Type B pancreatic cell (in vitro differentiated cells): ENCODE measurements around the gene ZNF236. TPM values are rescaled to one million over a fixed set of nuclear protein-coding genes. Genes with fewer than 3 reads are reported as not detected.

Source experiments
- DNase-seq: peaks from one replicate; pipeline ENCODE4 v3.0.0; 2021; ENCODE audit warnings: mixed read lengths; ENCODE audit not compliant: unreplicated experiment; ENCODE audit errors: extremely low spot score
- H3K27ac Mint-ChIP-seq: 2 replicates; pipeline ENCODE4 v1.8.0; 2021; ENCODE audit warnings: mild to moderate bottlenecking, mixed read lengths
- H3K27me3 Mint-ChIP-seq: 2 replicates; pipeline ENCODE4 v1.8.0; 2021; ENCODE audit warnings: mixed read lengths
- H3K36me3 Mint-ChIP-seq: 2 replicates; pipeline ENCODE4 v1.8.0; 2021; ENCODE audit warnings: mixed read lengths
- H3K4me1 Mint-ChIP-seq: one replicate; pipeline ENCODE4 v1.8.0; 2021; ENCODE audit warnings: mixed read lengths; ENCODE audit not compliant: unreplicated experiment
- H3K4me3 Mint-ChIP-seq: 2 replicates; pipeline ENCODE4 v1.8.0; 2021; ENCODE audit warnings: mild to moderate bottlenecking, mixed read lengths
- H3K9me3 Mint-ChIP-seq: 2 replicates; pipeline ENCODE4 v1.8.0; 2021; ENCODE audit warnings: mixed read lengths
- total RNA-seq: library from RNA; stranded (reverse); gene quantifications from 2 replicates; pipeline ENCODE4 v1.2.1, GENCODE V29; 2021; ENCODE audit warnings: low replicate concordance
- TF ChIP-seq, protein P1 (sequence below): fragments of 200-600 bp; sonication (generic); conservative IDR thresholded peaks from 2 replicates; pipeline ENCODE4 v1.5.0; 2021; ENCODE audit warnings: antibody characterized with exemption, mild to moderate bottlenecking

The ZNF236 gene
- total RNA-seq, 1 donor from 2014 or later: 20.2 TPM

GRCh38 chr18:76953156-76953555 is 130.8 kb downstream of the ZNF236 start:
- no peaks in the 10 kb centered on the region for H3K27me3 Mint-ChIP-seq
- peaks cover 33% of the 10 kb centered on the region for H3K4me1 Mint-ChIP-seq
- no peak for DNase-seq
- H3K4me3 Mint-ChIP-seq: peak overlapping the region; percentile 39
- peaks cover 36% of the 10 kb centered on the region for H3K36me3 Mint-ChIP-seq
- peak overlapping the region; percentile 54 for H3K27ac Mint-ChIP-seq
- no peaks in the 10 kb centered on the region for H3K9me3 Mint-ChIP-seq
- TF ChIP-seq, protein P1, sequence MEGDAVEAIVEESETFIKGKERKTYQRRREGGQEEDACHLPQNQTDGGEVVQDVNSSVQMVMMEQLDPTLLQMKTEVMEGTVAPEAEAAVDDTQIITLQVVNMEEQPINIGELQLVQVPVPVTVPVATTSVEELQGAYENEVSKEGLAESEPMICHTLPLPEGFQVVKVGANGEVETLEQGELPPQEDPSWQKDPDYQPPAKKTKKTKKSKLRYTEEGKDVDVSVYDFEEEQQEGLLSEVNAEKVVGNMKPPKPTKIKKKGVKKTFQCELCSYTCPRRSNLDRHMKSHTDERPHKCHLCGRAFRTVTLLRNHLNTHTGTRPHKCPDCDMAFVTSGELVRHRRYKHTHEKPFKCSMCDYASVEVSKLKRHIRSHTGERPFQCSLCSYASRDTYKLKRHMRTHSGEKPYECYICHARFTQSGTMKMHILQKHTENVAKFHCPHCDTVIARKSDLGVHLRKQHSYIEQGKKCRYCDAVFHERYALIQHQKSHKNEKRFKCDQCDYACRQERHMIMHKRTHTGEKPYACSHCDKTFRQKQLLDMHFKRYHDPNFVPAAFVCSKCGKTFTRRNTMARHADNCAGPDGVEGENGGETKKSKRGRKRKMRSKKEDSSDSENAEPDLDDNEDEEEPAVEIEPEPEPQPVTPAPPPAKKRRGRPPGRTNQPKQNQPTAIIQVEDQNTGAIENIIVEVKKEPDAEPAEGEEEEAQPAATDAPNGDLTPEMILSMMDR: no peak

DNA sequence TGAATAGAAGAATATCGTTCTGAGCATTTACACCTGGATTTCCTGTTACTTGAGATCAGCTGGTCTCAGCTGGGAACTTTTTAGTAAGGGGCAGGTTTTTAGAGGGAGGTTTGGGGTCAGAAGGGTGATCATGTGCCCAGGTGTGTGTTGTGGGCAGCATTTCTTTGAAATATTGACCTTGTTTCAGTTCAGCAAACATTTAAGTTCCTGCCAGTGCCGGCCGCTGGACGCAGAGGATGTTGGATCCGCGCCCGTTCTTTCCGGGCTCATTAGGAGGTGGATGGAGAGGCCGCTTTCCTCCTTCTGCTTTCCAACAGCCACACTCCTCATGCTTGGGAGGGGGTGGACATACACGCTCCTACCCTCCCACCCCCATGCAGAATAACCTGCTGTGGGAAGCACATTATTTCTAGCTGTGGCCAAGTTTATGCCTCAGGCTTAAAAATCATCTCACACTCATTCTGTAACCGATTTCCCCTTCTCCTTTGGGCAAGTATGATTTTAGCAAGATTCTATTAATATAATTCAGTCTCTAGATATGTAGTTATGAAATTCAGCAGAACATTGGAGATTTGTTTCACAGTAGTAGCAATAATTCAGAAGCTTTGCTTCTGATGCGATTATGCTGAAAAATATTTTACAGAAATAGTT is 131.4 kb downstream of the ZNF236 start:
- DNase-seq: no peak
- Mint-ChIP-seq H3K9me3 (no peaks in the 10 kb centered on the region), H3K4me3 (peak overlapping the region; percentile 19), H3K27me3 (no peaks in the 10 kb centered on the region), H3K27ac (peak overlapping the region; percentile 54), H3K4me1 (peaks cover 34% of the 10 kb centered on the region), H3K36me3 (peaks cover 32% of the 10 kb centered on the region)
- TF ChIP-seq, protein P1: no peak

GRCh38 chr18:76955524-76956170 is 133.3 kb downstream of the ZNF236 start:
- Mint-ChIP-seq H3K4me3 (no peak overlapping the region), H3K27ac (no peak overlapping the region), H3K9me3 (no peaks in the 10 kb centered on the region), H3K27me3 (no peaks in the 10 kb centered on the region), H3K4me1 (peaks cover 40% of the 10 kb centered on the region), H3K36me3 (peaks cover 36% of the 10 kb centered on the region)
- no peak for DNase-seq
- TF ChIP-seq, protein P1: no peak

GRCh38 chr18:76956648-76957047 is 134.3 kb downstream of the ZNF236 start:
- Mint-ChIP-seq H3K4me1 (peaks cover 34% of the 10 kb centered on the region), H3K27ac (no peak overlapping the region), H3K9me3 (no peaks in the 10 kb centered on the region), H3K36me3 (peaks cover 37% of the 10 kb centered on the region), H3K27me3 (no peaks in the 10 kb centered on the region), H3K4me3 (no peak overlapping the region)
- DNase-seq: no peak
- TF ChIP-seq, protein P1: no peak

- H3K27ac Mint-ChIP-seq: peak overlapping the region; percentile 75
- no peak for DNase-seq
- no peaks in the 10 kb centered on the region for H3K9me3 Mint-ChIP-seq
- peaks cover 32% of the 10 kb centered on the region for H3K4me1 Mint-ChIP-seq
- no peaks in the 10 kb centered on the region for H3K27me3 Mint-ChIP-seq
- TF ChIP-seq, protein P1: no peak
- H3K36me3 Mint-ChIP-seq: peaks cover 44% of the 10 kb centered on the region
- peak overlapping the region; percentile 77 for H3K4me3 Mint-ChIP-seq
These were observed 135.3 kb downstream of the ZNF236 start for GRCh38 chr18:76957384-76958355.
